ENCODE results near the gene EDC4.

DNA sequence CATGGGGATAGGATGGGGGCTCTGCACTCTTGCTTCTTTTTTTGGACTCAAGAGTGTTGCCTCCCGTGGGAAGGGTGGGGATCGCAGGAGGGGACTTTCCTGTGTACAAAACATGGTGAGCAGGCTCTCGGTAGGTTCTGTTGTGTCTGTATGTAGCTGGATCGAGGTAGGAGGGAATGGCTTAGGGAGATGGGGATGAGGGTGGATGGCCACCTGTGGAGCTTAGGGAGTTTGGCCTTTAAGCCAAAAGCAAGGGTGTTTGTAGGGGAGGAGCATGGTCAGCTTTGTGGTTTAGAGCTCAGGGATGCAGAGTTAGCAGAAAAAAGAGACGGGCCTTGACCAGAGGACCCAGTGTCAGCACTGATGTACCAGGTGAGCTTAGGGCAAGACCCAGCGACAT lies 11.0 kb upstream of the EDC4 start:
- TF ChIP-seq, protein P1, sequence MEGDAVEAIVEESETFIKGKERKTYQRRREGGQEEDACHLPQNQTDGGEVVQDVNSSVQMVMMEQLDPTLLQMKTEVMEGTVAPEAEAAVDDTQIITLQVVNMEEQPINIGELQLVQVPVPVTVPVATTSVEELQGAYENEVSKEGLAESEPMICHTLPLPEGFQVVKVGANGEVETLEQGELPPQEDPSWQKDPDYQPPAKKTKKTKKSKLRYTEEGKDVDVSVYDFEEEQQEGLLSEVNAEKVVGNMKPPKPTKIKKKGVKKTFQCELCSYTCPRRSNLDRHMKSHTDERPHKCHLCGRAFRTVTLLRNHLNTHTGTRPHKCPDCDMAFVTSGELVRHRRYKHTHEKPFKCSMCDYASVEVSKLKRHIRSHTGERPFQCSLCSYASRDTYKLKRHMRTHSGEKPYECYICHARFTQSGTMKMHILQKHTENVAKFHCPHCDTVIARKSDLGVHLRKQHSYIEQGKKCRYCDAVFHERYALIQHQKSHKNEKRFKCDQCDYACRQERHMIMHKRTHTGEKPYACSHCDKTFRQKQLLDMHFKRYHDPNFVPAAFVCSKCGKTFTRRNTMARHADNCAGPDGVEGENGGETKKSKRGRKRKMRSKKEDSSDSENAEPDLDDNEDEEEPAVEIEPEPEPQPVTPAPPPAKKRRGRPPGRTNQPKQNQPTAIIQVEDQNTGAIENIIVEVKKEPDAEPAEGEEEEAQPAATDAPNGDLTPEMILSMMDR (IDR thresholded peaks at IDR 0.05 in 8 of 11, conservative IDR thresholded peaks at IDR 0.05 in 3 of 11) = no peak
- no peak for TF ChIP-seq POLR2A (IDR thresholded peaks at IDR 0.05)

Data from spleen (tissue), 7 donors.